ENCODE results near the gene SULT1C3.
A peak's percentile ranks its signal among the peaks of the same experiment; 100 is the strongest.

The SULT1C3 gene

DNA sequence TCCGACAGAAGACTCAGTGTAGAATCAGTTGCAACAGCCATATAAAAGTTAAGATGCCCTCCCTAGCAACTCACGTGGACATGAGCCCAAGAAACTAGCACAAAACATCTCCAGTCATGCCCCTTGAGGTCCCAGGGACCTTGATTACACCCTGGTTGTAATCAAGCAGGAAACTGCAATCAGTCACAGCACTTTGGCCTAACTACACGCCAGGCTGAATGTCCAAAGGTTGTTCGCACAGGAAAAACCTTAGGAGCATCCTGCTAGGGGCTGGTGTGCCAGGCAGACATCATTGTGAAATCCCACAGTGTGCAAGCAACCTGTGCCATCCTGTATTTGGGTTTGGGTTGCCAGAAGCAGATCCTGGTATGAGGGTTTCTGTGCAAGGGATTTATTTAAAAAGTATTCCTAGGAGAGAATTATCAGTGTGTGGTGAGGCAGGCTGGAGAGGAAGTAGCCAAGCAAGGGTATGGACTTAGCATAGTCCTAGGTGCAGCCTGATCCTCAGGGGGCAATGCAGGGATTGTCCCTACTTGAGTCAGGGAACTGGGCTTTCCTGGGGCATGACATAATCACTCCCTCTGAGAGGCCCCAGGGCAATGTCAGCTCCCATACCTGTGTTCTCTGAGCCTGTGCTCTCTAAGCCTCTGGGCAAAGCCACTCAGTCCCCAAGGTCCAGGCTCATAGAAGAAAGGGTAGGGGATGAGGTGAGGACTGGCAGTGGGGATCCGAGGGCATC lies 31.2 kb downstream of the SULT1C3 start:
- H2AFZ ChIP-seq (ENCODE audit: low read depth) = peak overlapping the region; percentile 76; the same call in 1 of the 2 replicates
- no peak overlapping the region for H3K4me3 ChIP-seq (IDR thresholded peaks at IDR 0.05; ENCODE audit: insufficient read depth, low read depth, low read length)
- no peaks in the 10 kb centered on the region for H3K27me3 ChIP-seq (ENCODE audit: insufficient read depth, low read depth)
- H3K4me2 ChIP-seq = no peak overlapping the region
- H3K9ac ChIP-seq = no peak overlapping the region
- H4K20me1 ChIP-seq (ENCODE audit: insufficient read depth) = no peaks in the 10 kb centered on the region
- H3K79me2 ChIP-seq (ENCODE audit: insufficient read depth, low read depth) = no peaks in the 10 kb centered on the region
- no peak for TF ChIP-seq CTCF (conservative IDR thresholded peaks at IDR 0.05; ENCODE audit: low read depth, low read length)
- H3K27ac ChIP-seq = no peak overlapping the region
- H3K4me1 ChIP-seq (ENCODE audit: low read depth, poor library complexity, severe bottlenecking) = no peaks in the 10 kb centered on the region
- H3K36me3 ChIP-seq (ENCODE audit: insufficient read depth) = no peaks in the 10 kb centered on the region

GRCh38 chr2:108271691-108272253 lies 32.0 kb downstream of the SULT1C3 start:
- H3K9ac ChIP-seq = peak overlapping the region; percentile 32; the same call in 1 of the 2 replicates
- H3K4me1 ChIP-seq (ENCODE audit: low read depth, poor library complexity, severe bottlenecking) = no peaks in the 10 kb centered on the region
- H3K36me3 ChIP-seq (ENCODE audit: insufficient read depth) = no peaks in the 10 kb centered on the region
- peak overlapping the region; percentile 76 for H2AFZ ChIP-seq (ENCODE audit: low read depth)
- no peak overlapping the region for H3K4me3 ChIP-seq (IDR thresholded peaks at IDR 0.05; ENCODE audit: insufficient read depth, low read depth, low read length)
- peak overlapping the region; percentile 13; the same call in 1 of the 2 replicates for H3K4me2 ChIP-seq
- no peaks in the 10 kb centered on the region for H4K20me1 ChIP-seq (ENCODE audit: insufficient read depth)
- no peak overlapping the region for H3K27ac ChIP-seq
- H3K79me2 ChIP-seq (ENCODE audit: insufficient read depth, low read depth) = no peaks in the 10 kb centered on the region
- TF ChIP-seq CTCF (conservative IDR thresholded peaks at IDR 0.05; ENCODE audit: low read depth, low read length) = no peak
- H3K27me3 ChIP-seq (ENCODE audit: insufficient read depth, low read depth) = no peaks in the 10 kb centered on the region

- H3K79me2 ChIP-seq (ENCODE audit: insufficient read depth, low read depth) = no peaks in the 10 kb centered on the region
- H3K4me2 ChIP-seq = no peak overlapping the region
Observed at GRCh38 chr2:108278631-108279030, 38.9 kb downstream of the SULT1C3 start.

GRCh38 chr2:108279468-108279867 lies 39.7 kb downstream of the SULT1C3 start:
- Histone ChIP-seq H3K36me3 (ENCODE audit: insufficient read depth) (no peaks in the 10 kb centered on the region), H3K4me2 (no peak overlapping the region), H3K4me3 (IDR thresholded peaks at IDR 0.05; ENCODE audit: insufficient read depth, low read depth, low read length) (no peak overlapping the region), H4K20me1 (ENCODE audit: insufficient read depth) (no peaks in the 10 kb centered on the region), H2AFZ (ENCODE audit: low read depth) (no peak overlapping the region), H3K27me3 (ENCODE audit: insufficient read depth, low read depth) (no peaks in the 10 kb centered on the region), H3K9ac (no peak overlapping the region), H3K27ac (no peak overlapping the region), H3K79me2 (ENCODE audit: insufficient read depth, low read depth) (no peaks in the 10 kb centered on the region), H3K4me1 (ENCODE audit: low read depth, poor library complexity, severe bottlenecking) (no peaks in the 10 kb centered on the region)
- TF ChIP-seq CTCF (conservative IDR thresholded peaks at IDR 0.05; ENCODE audit: low read depth, low read length) = no peak

More at GRCh38 chr2:108278631-108279030, 38.9 kb downstream of the SULT1C3 start:
- H4K20me1 ChIP-seq (ENCODE audit: insufficient read depth) = no peaks in the 10 kb centered on the region
- H3K27ac ChIP-seq = no peak overlapping the region
- no peaks in the 10 kb centered on the region for H3K4me1 ChIP-seq (ENCODE audit: low read depth, poor library complexity, severe bottlenecking)
- no peak overlapping the region for H3K4me3 ChIP-seq (IDR thresholded peaks at IDR 0.05; ENCODE audit: insufficient read depth, low read depth, low read length)
- H3K9ac ChIP-seq = no peak overlapping the region
- no peak overlapping the region for H2AFZ ChIP-seq (ENCODE audit: low read depth)
- no peak for TF ChIP-seq CTCF (conservative IDR thresholded peaks at IDR 0.05; ENCODE audit: low read depth, low read length)
- no peaks in the 10 kb centered on the region for H3K36me3 ChIP-seq (ENCODE audit: insufficient read depth)
- no peaks in the 10 kb centered on the region for H3K27me3 ChIP-seq (ENCODE audit: insufficient read depth, low read depth)

Data from KMS-11 (cell line).